ENCODE measurements around the gene IL12RB1.

Gene IL12RB1

DNA sequence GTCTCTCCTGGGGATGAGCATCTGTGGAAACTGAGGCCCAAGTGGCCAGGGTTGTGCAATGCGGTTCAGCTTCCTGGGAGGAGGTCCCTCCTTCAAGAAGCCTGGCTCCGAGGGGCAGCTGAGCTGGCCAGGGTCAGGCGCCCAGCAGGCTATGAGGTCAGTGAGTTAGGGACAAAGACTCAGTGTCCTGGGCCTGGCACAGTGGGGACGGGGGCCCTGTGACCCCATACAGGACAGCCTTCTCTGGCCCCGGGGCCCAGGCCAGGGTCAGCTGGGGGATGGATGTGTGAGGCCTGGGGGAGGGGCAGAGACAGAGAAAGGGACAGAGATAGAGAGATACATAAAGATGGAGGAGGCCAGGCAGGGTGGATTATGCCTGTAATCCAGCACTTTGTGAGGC lies 3.0 kb upstream of the IL12RB1 start:
- no peak for DNase-seq (ENCODE audit: low read depth)

DNA sequence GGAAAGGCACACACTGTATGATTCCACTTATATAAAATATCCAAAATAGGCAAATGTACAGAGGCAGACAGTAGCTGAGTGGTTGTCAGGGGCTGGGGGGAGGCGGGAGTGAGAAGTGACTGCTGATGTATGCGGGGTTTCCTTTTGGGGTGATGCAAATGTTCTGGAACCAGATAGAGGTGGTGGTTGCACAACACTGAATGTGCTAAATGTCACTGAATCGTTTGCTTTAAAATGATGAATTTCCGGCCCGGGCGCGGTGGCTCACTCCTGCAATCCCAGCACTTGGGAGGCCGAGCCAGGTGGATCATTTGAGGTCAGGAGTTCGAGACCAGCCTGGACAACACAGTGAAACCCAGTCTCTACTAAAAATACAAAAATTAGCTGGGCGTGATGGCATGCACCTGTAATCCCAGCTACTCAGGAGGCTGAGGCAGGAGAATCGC lies 2.4 kb upstream of the IL12RB1 start:
- DNase-seq (ENCODE audit: low read depth), result peak; percentile 49

DNA sequence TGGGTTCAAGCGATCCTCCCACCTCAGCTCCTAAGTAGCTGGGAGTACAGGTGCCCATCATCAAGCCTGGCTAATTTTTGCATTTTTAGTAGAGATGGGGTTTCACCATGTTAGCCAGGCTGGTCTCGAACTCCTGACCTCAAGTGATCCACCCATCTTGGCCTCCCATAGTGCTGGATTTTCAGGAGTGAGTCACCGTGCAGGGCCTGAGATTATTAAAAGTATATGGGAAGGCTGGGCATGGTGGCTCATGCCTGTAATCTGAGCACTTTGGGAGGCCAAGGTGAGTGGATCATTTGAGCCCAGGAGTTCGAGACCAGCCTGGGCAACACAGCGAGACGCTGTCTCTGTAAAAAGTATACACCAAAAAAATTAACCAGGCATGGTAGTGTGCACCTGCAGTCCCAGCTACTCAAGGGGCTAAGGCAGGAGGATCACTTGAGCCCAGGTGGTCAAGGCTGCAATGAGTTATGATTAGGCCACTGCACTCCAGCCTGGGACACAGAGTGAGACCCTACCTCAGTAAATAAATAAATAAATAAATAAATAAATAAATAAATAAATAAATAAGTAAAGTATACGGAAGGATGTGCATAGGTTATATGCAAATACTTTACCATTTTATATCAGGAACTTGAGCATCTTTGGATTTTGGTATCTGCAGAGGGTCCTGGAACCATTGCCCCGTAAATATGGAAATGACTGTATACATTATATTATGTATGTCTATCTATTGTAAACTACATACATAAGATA lies 854 bp downstream of the IL12RB1 start:
- DNase-seq (ENCODE audit: low read depth), result no peak

DNA sequence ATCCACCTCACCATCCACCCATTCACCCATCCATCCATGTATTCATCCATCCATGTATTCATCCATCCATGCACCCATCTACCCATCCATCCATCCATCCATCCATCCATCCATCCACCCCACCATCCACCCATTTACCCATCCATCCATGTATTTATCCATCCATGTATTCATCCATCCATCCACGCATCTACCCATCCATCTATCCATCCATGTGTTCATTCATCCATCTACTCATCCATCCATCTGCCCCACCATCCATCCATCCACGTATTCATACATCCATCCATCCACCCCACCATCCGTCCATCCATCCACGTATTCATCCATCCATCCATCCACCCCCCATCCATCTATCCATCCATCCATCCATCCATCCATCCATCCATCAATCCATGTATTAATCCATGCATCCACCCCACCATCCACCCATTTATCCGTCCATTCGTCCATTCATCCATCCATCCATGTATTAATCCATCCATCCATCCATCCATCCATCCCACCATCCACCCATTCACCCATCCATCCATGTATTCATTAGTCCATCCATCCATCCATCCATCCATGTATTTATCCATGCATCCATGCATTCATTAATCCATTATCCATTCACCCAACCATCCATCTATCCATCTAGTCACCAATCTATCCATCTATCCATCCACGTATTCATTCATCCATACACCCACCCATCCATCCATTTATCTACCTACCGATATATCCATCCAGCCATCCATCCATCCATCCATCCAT lies 2.6 kb downstream of the IL12RB1 start:
- DNase-seq (ENCODE audit: low read depth), result no peak

DNA sequence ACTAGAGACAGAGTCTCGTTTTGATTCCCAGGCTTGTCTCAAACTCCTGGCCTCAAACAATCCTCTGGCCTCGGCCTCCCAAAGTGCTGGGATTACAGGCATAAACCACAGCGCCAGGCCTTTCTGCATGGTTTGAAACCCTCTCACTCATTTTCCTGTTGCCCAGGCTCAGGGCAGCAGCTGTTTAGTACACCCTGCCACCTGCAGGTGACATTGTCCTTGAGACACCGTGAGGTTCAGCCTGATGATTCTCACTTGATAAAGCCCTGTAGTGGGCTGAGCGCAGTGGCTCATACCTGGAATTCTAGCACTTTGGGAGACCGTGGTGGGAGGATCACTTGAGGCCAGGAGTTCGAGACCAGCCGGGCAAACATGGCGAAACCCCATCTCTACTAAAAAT lies 12.5 kb downstream of the IL12RB1 start:
- no peak for DNase-seq (ENCODE audit: low read depth)

DNA sequence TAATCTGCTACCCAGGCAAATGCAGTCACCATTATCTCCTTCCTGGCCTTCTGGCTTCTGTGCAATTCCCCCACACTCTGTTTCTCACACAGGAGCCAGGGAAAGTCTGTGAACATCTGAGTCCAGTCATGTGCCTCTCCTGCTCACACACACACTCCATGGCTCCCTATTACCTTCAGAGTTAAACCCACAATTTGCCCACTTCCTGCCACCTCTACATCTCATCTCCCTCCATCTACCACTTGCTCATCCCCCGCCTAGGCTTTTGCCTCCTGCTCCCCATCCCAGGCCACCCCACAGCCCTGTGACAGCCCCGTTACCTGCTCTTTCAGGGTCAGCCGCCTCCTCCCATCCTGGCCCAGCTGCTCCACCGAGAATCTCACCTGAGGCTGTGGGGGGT lies 13.5 kb downstream of the IL12RB1 start:
- no peak for DNase-seq (ENCODE audit: low read depth)

DNA sequence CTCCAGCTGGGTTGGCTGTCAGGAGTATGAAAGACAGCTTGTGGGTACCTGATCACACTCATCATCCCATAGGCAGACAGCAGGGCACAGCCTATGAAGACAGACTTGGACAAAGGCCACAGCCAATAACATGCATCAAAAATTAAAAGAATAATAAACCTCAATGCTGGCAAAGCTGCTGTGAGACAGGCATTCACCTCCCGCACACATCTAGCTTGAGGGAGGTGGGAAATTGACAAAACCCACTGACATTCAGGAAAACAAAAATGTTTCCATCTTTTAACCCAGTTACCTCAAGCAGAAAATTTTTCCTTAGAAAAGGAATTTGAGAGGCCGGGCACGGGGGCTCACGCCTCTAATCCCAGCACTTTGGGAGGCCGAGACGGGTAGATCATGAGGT lies 14.4 kb downstream of the IL12RB1 start:
- DNase-seq (ENCODE audit: low read depth), result no peak

DNA sequence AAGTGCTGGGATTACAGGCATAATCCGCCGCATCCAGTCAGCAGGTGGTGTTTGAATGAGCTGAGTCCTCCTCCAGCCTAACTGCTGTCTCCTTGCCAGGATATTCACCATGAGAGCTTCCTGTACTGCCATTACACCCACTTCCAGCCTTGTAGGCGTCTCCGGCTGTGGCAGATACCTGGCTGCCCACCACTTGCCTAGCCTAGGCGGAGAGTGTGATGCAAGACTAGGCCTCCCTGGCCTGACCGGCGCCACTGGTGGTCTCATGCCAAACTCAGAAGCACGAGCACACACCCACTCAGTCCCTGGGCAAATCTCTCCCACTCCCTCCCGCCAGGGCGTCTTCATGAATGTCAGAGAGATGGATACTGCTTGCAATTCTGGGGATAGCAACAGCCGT lies 16.6 kb downstream of the IL12RB1 start:
- no peak for DNase-seq (ENCODE audit: low read depth)

DNA sequence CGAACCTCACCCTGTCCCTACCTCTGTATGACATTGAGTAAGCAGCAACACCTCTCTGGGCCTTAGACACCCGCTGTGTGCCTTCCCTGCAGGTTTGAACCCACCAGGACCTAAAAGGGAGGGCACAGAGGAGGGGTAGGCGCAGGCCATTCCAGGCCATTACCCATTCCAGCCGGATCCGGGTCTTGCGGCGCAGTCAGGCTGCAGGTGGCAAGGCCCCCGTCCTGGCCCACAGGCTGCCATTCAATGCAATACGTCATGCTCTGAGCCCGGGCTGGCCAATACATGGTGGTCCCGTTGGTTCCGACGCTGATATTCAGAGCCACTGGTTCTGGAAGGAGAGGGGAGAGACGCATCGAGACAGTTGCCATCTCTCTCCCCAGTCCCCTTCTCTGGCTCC lies 17.4 kb downstream of the IL12RB1 start:
- DNase-seq (ENCODE audit: low read depth), result no peak

DNA sequence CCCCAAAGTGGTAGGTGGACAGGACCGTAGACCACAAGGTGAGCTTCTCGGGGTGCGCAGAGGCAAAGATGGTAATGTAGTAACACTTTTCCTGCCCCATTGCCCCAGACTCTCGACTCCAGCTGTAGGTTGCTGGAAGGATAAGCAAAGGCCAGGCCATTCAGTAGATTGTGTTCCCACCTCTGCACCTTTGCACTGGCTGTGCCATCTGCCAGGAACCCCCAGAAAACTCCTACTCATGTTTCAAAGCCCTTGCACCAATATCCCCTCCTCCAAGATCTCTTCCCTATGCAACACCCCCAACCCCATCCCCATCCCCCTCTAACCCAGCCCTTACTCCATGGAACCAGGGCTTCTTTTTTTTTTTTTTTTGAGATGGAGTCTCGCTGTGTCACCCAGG lies 18.3 kb downstream of the IL12RB1 start:
- no peak for DNase-seq (ENCODE audit: low read depth)

DNA sequence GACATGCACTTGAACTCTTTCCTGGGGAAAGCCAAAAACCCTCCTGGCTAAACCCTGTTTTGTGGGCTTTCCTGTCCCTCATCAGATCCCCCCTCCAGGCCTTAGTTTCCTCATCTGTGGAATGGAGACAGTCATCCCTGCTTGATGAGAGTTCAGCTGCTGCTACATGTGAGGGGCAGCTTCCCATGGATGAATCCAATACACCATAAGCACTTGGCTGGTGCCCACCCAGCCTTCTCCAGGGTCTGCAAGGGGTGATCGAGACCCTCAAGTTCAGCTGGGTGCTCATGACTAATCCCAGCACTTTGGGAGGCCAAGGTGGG lies 21.6 kb downstream of the IL12RB1 start:
- DNase-seq (ENCODE audit: low read depth), result no peak

DNA sequence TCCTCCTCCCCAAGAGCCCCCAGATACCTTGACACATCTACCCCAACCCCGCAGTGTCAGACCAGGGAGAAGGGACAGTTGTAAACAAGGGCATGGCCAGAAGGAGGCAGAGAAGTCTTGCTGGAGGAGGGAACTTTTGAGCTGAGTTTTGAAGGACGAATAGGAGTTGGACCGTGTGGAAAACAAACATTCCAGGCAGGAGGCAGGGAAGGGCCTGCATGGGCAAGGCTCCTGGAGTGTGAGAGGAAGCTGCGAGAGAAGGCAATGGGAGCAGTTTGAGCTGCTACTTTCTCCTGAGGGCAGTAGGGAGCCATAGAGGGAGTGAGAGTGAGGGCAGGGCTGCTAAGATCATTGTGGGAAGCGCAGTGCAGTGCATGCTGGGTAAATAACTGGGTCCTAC lies 23.3 kb downstream of the IL12RB1 start:
- DNase-seq (ENCODE audit: low read depth), result no peak

DNA sequence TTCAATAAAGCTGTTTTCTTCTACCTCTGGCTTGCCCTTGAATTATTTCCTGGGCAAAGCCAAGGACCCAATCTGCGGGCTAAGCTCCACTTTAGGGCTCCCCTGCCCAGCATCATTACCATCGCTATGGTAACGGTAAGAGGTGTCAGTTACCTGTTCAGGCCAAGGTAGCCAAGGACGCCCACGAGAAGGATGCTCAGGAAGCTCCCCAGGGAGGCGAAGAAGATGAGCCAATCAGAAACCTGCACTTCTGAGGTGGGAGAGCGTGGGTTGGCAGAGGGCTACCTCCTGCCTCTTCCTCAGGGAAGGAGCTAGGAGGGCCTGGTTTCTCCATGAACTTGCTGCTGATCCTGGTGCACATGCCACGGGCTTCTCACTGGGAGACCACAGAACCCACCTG lies 24.7 kb downstream of the IL12RB1 start:
- no peak for DNase-seq (ENCODE audit: low read depth)

DNA sequence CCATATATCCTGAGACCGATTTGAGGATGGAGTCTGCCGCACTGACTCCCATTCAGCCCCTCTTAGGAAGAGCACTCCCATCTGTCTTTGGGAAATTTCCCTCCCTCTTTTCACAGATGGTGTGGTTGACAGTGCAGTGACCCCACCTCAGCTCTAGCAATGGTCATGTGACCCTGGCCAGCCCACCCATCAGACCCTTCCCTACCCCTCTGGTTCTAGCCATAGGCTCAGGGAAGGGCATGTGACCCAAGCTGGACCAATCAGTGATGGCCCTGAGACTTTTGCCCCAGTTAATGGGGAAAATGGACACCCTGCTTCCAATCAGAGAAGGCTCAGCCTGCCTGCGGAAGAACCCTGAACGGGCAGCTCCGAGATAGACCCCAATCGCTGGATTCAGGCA lies 26.3 kb downstream of the IL12RB1 start:
- DNase-seq (ENCODE audit: low read depth), result no peak

DNA sequence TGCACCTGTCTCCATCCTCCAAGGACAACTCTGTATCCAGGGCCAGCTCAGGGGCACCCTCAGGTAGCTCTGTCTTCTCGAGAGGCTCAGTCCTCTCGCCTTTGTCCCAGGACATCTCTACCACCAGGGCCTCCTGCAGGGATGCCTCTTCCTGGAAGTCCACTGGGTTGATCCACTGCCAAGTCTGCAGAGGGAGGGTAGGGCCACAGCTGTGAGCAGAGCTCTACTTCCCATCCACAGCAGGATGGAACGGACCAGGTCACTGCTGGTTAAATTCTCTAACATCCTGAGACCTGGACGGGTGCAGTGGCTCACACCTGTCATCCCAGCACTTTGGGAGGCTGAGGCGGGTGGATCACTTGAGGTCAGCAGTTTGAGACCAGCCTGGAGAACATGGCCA lies 26.8 kb downstream of the IL12RB1 start:
- DNase-seq (ENCODE audit: low read depth), result no peak

DNA sequence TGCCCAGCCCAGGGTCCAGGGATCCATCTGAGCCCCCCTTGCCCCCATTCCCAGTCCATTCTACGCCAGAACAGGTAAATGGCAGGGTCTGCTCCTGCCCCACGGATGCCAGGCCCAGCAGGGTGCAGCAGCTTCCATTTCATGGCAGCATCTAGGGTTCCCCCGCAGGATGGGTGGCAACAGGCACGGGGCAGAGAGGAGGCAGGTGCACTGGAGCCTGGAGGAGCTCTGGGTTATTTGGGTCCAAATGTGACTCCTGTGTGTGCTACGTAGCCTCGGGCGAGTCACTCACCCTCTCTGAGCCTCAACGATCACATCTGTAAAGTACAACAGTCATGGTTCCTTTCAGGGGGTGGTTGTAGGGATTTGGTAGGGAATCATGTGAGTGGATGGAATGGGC lies 27.4 kb downstream of the IL12RB1 start:
- DNase-seq (ENCODE audit: low read depth), result no peak

DNA sequence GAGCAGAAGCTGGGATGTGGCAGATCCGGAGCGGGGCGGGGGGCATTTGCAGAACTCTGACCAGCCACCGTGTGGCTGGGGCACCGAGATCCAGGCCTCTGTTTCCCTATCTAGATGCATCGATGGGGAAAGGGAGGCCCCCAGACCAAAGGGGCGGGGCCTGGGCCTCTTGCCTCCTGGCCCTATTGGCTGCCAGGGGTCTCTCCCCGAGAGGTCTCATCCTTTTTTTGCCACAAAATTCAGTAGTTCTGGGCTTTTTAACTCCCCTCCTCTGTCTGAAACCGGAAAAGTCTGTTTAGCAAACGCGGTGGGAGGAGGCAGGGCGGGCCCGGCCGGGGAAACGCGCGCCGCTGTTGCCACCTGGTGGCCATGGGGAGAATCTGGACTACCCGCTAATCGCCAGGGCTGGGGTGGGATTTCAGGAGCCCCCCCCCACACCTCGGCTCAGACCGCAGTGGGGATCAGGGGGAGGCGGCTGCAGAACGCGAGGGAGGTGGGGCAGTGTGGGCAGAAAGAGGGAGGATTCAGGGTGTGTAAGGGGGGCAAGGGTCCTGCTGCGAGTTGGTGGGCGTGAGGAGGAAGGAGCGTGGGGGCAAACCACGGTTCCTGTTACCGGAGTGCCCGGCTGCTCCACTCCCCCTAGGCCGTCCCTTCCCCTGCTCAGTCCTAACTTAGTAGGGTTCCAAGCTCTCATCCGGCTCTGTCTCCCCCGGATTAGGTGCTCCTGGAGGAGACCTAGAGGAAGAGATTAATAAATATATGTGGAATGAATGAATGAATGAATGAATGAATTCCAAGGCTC lies 28.3 kb downstream of the IL12RB1 start:
- DNase-seq (ENCODE audit: low read depth), result peak; percentile 70

DNA sequence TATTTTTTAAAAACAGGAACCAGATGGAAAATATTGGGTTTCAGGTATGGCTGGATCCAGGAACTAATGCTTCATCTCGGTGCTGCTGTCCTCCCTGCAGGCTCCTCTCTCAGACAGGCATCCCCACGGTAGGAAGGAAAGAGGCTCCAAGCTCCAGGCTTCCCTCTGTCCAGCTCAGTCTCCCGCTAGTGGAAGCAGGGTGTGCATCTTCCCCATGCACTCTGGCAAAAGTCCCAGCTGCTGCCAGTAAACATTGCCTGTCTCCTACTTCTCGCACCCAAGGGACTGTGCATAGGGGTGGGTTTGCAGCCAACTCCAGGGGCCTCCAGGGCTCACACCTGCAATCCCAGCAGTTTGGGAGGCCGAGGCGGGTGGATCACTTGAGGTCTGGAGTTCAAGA lies 29.2 kb downstream of the IL12RB1 start:
- DNase-seq (ENCODE audit: low read depth), result no peak

DNA sequence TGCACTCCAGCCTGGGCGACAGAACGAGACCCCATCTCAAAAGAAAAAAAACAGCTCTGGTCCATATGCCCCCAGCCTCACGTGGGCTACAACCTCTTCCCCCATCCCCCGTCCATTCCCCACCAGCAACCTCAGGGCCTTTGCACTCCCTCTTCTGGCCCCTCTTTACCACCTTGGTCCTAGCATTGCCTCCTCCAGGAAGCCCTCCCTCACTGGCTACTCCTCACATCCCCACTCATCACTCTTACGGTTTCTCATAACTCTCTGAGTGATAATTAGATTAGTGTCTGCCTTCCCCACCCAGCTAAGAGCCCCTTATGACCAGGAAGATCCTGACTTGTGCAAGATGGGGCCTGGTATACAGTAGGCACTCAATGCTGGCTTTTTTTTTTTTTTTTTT lies 30.8 kb downstream of the IL12RB1 start:
- DNase-seq (ENCODE audit: low read depth), result no peak

DNA sequence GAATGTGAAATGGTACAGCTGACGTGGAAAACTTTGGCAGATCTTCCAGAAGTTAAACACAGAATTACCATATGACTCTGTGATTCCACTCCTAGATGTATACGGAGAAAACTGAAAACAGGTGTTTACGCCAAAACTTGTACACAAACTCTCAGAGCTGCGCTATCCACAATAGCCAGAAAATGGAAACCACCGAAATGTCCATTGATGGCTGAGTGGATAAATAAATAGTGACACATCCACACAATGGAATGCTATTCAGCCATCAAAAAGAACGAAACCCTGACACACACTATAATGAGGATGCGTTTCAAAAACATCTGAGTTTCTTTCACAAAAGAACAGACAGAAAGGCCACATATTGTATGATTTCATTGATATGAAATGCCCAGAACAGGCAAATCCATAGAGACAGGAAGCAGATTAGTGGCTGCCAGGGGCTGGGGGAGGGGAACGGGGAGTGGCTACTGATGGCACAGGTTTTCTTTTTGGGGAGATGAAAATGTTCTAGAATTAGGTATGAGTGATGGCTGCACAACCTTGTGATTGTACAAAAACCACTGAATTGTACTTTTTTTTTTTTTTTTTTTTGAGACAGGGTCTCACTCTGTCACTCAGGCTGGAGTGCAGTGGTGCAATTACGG lies 33.0 kb downstream of the IL12RB1 start:
- DNase-seq (ENCODE audit: low read depth), result no peak

DNA sequence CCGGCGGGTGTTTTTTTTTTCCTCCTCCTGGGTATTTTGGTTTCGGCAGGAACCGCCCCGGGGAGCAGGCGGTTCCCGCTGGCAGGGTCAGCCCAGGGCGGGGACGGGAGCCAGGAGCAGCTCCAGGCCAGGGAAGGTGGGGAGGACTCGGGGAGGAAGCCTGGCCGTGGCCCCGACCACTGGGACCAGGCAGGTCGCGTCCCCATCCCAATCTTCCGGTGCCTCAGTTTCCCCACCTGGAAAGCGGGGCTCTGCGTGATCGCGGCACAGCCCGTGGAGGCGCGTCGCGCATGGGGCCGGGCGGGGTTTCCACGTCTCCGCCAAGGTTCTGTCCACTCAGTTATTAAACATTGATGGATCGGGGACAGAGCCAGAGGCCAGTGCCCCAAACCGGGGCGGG lies 34.8 kb downstream of the IL12RB1 start:
- DNase-seq (ENCODE audit: low read depth), result no peak

DNA sequence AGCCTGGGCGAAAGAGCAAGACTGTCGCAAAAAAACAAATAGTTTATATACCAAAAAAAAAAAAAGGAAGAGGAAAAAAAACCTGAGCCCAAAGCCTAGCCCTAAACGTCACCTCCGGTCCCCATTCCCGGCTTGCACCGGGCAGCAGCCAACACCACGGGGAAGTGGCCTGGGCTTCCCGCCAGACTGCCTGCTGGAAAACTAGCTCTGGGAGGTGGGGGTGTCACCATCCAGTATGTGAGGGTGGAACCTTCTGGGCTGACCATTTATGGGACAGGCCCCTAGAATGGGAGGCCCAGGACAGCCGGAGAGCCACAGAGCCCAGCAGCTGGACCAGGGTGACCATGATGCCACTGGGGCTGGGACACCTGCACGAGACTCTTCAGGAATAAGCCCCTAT lies 37.3 kb downstream of the IL12RB1 start:
- DNase-seq (ENCODE audit: low read depth), result no peak
